IMR-90 (cell line): ENCODE data around the gene SPTBN5. TPM values are rescaled to one million over a fixed set of nuclear protein-coding genes. Genes with fewer than 3 reads are reported as not detected.

ENCODE experiments used
- ATAC-seq: fragments of 200-7000 bp; cut with Tn5 transposase; 2 replicates; pipeline ENCODE4 v1.9.1; 2020; ENCODE audit warnings: low read depth, mild to moderate bottlenecking, moderate library complexity
- BruUV-seq: library from RNA; stranded (reverse); fragments of 400-500 nt; replicated peaks from 2 replicates; lab custom pipeline; 2021; lab: Mats Ljungman, UMichigan
- CTCF ChIA-PET: fragments of 300-600 bp; formaldehyde crosslinking; extraction: SDS; loops from one replicate; lab custom pipeline; 2021; ENCODE audit warnings: antibody characterized with exemption; lab: Yijun Ruan, JAX
- POLR2A ChIA-PET: fragments of 300-600 bp; sonication (Branson Sonifier 250); formaldehyde crosslinking; loops from one replicate; lab custom pipeline; 2022; ENCODE audit warnings: antibody characterized with exemption; ENCODE audit not compliant: unreplicated experiment; lab: Charles Lee
- DNase-seq: peaks from one replicate; pipeline ENCODE4 v3.0.0; 2013
- H2AFZ ChIP-seq: replicated peaks from 2 replicates; pipeline ENCODE3; 2013; ENCODE audit warnings: low read length, mild to moderate bottlenecking; ENCODE audit not compliant: poor library complexity
- H2AK5ac ChIP-seq: 2 replicates; pipeline ENCODE4 v1.6.1; 2013; ENCODE audit warnings: low read depth, low read length, inconsistent platforms
- H2AK9ac ChIP-seq: replicated peaks from 2 replicates; pipeline ENCODE3; 2013; ENCODE audit warnings: mild to moderate bottlenecking, low read depth, low read length, moderate library complexity; ENCODE audit not compliant: poor library complexity
- H2BK120ac ChIP-seq: 2 replicates; pipeline ENCODE4 v1.6.1; 2013; ENCODE audit warnings: low read depth, low read length, inconsistent platforms
- H2BK15ac ChIP-seq: 3 replicates; pipeline ENCODE4 v1.6.1; 2013; ENCODE audit warnings: low read depth, low read length, inconsistent platforms
- H2BK20ac ChIP-seq: 2 replicates; pipeline ENCODE4 v1.6.1; 2013; ENCODE audit warnings: low read depth, mild to moderate bottlenecking, inconsistent platforms, low read length, moderate library complexity
- H2BK5ac ChIP-seq: 2 replicates; pipeline ENCODE4 v1.6.1; 2013; ENCODE audit warnings: mild to moderate bottlenecking, low read depth, low read length, inconsistent platforms; ENCODE audit not compliant: poor library complexity, severe bottlenecking
- H3K14ac ChIP-seq: replicated peaks from 2 replicates; pipeline ENCODE4 v1.6.1; 2013; ENCODE audit warnings: low read depth, low read length, inconsistent platforms
- H3K18ac ChIP-seq: 2 replicates; pipeline ENCODE4 v1.6.1; 2013; ENCODE audit warnings: low read depth, low read length, control low read depth
- H3K23ac ChIP-seq: 2 replicates; pipeline ENCODE4 v1.6.1; 2013; ENCODE audit warnings: low read depth, low read length, inconsistent platforms
- H3K27ac ChIP-seq: 2 replicates; pipeline ENCODE4 v1.5.1; 2013; ENCODE audit warnings: mild to moderate bottlenecking, control low read depth, low read length; ENCODE audit not compliant: insufficient read depth
- H3K27me3 ChIP-seq: 2 replicates; pipeline ENCODE4 v1.6.1; 2013; ENCODE audit warnings: low read length; ENCODE audit not compliant: control insufficient read depth, insufficient read depth
- H3K36me3 ChIP-seq: 2 replicates; pipeline ENCODE4 v1.6.1; 2013; ENCODE audit warnings: low read length, mixed read lengths; ENCODE audit not compliant: control insufficient read depth, insufficient read depth
- H3K4ac ChIP-seq: 2 replicates; pipeline ENCODE4 v1.6.1; 2013; ENCODE audit warnings: low read depth, low read length, inconsistent platforms
- H3K4me1 ChIP-seq: 2 replicates; pipeline ENCODE4 v1.6.1; 2013; ENCODE audit warnings: low read length, mixed read lengths; ENCODE audit not compliant: control insufficient read depth, insufficient read depth
- H3K4me2 ChIP-seq: 2 replicates; pipeline ENCODE4 v1.6.1; 2013; ENCODE audit warnings: low read depth, mild to moderate bottlenecking, control low read depth, low read length, moderate library complexity
- H3K4me3 ChIP-seq: 2 replicates; pipeline ENCODE4 v1.5.1; 2013; ENCODE audit warnings: low read depth, mild to moderate bottlenecking, control low read depth, low read length, moderate library complexity; ENCODE audit not compliant: insufficient read depth
- H3K56ac ChIP-seq: 2 replicates; pipeline ENCODE4 v1.6.1; 2013; ENCODE audit warnings: low read length, inconsistent platforms; ENCODE audit not compliant: insufficient read depth; ENCODE audit errors: extremely low read depth
- H3K79me1 ChIP-seq, 2 experiments: 2 replicates each; pipeline ENCODE4 v1.6.1; 2013; ENCODE audit warnings: low read length in 2 of 2, inconsistent platforms in 1 of 2, low read depth in 1 of 2
- H3K9ac ChIP-seq: 2 replicates; pipeline ENCODE4 v1.6.1; 2013; ENCODE audit warnings: low read depth, low read length, control low read depth
- H3K9me1 ChIP-seq: 2 replicates; pipeline ENCODE4 v1.6.1; 2013; ENCODE audit warnings: low read length, inconsistent platforms; ENCODE audit not compliant: insufficient read depth
- H3K9me3 ChIP-seq: 2 replicates; pipeline ENCODE4 v1.6.1; 2013; ENCODE audit warnings: low read length; ENCODE audit not compliant: control insufficient read depth, insufficient read depth
- H4K20me1 ChIP-seq: 2 replicates; pipeline ENCODE4 v1.6.1; 2013; ENCODE audit warnings: low read length, inconsistent platforms; ENCODE audit not compliant: insufficient read depth
- H4K5ac ChIP-seq: 2 replicates; pipeline ENCODE4 v1.6.1; 2013; ENCODE audit warnings: mild to moderate bottlenecking, low read depth, low read length, control low read depth
- H4K8ac ChIP-seq, 2 experiments: 2 replicates each; pipeline ENCODE4 v1.6.1; 2013; ENCODE audit warnings: low read depth in 2 of 2, low read length in 2 of 2, control low read depth in 1 of 2, inconsistent platforms in 1 of 2
- H4K91ac ChIP-seq: 2 replicates; pipeline ENCODE4 v1.6.1; 2013; ENCODE audit warnings: low read depth, low read length, inconsistent platforms; ENCODE audit not compliant: insufficient read depth
- BHLHE40 ChIP-seq: fragments of 150-350 bp; IDR thresholded peaks from 2 replicates; pipeline ENCODE4 v1.6.1; 2016; ENCODE audit warnings: mild to moderate bottlenecking, low read depth, low read length
- CEBPB ChIP-seq: IDR thresholded peaks from 2 replicates; pipeline ENCODE4 v1.6.1; 2012; ENCODE audit warnings: low read depth, low read length, improper control_type of control experiment
- CHD1 ChIP-seq: IDR thresholded peaks from 2 replicates; pipeline ENCODE4 v1.6.1; 2012; ENCODE audit warnings: low read depth, low read length, improper control_type of control experiment
- CTCF ChIP-seq: conservative IDR thresholded peaks from 2 replicates; pipeline ENCODE4 v1.5.1; 2012; ENCODE audit warnings: mild to moderate bottlenecking, low read depth, low read length, improper control_type of control experiment
- ELK1 ChIP-seq: fragments of 150-350 bp; IDR thresholded peaks from 2 replicates; pipeline ENCODE4 v1.6.1; 2016; ENCODE audit warnings: low read depth, mild to moderate bottlenecking, low read length, moderate library complexity, borderline replicate concordance
- FOS ChIP-seq: fragments of 150-350 bp; IDR thresholded peaks from 2 replicates; pipeline ENCODE4 v1.6.1; 2016; ENCODE audit warnings: low read depth, low read length
- MAFK ChIP-seq: IDR thresholded peaks from 2 replicates; pipeline ENCODE4 v1.6.1; 2012; ENCODE audit warnings: low read depth, low read length, improper control_type of control experiment
- MAZ ChIP-seq: IDR thresholded peaks from 2 replicates; pipeline ENCODE4 v1.6.1; 2012; ENCODE audit warnings: low read depth, mild to moderate bottlenecking, low read length, improper control_type of control experiment, moderate library complexity, borderline replicate concordance
- MXI1 ChIP-seq: IDR thresholded peaks from 2 replicates; pipeline ENCODE4 v1.6.1; 2012; ENCODE audit warnings: low read depth, mild to moderate bottlenecking, low read length, moderate library complexity, borderline replicate concordance
- NFE2L2 ChIP-seq: fragments of 150-350 bp; IDR thresholded peaks from 2 replicates; pipeline ENCODE4 v1.6.1; 2016; ENCODE audit warnings: low read depth, mild to moderate bottlenecking, low read length
- POLR2A ChIP-seq: IDR thresholded peaks from 2 replicates; pipeline ENCODE4 v1.6.1; 2012; ENCODE audit warnings: mild to moderate bottlenecking, low read depth, low read length
- RAD21 ChIP-seq: IDR thresholded peaks from 2 replicates; pipeline ENCODE4 v1.6.1; 2012; ENCODE audit warnings: low read length, improper control_type of control experiment
- RCOR1 ChIP-seq: IDR thresholded peaks from 2 replicates; pipeline ENCODE4 v1.6.1; 2012; ENCODE audit warnings: mild to moderate bottlenecking, low read length, improper control_type of control experiment; ENCODE audit not compliant: insufficient replicate concordance
- RFX5 ChIP-seq: IDR thresholded peaks from 2 replicates; pipeline ENCODE4 v1.8.0; 2012; ENCODE audit warnings: low read depth, mild to moderate bottlenecking, low read length, moderate library complexity
- SMC3 ChIP-seq: fragments of 150-350 bp; IDR thresholded peaks from 2 replicates; pipeline ENCODE4 v1.6.1; 2016; ENCODE audit warnings: low read depth, mild to moderate bottlenecking, antibody characterized with exemption, low read length, moderate library complexity
- USF2 ChIP-seq: fragments of 150-350 bp; IDR thresholded peaks from 2 replicates; pipeline ENCODE4 v1.6.1; 2017; ENCODE audit warnings: mild to moderate bottlenecking, antibody characterized with exemption, low read length, low read depth
- WGBS, 2 experiments: methylation state at CpG; one replicate each; pipeline versions ENCODE4 v1.1.5 to v1.1.7; 2013; ENCODE audit warnings: missing lambda C conversion rate in 2 of 2; ENCODE audit not compliant: insufficient read length in 1 of 2; ENCODE audit errors: extremely low coverage in 2 of 2; 5-methylcytosine and 5-hydroxymethylcytosine counted together
- dilution Hi-C: fragments of 300-500 bp; cut with HindIII; formaldehyde crosslinking; loops from one replicate; pipeline ENCODE4 v1.14.3; 2018; ENCODE audit warnings: low sequenced_read_pairs; ENCODE audit not compliant: unreplicated experiment
- in situ Hi-C: fragments of 300-500 bp; cut with MboI; formaldehyde crosslinking; loops from 3 replicates; pipeline ENCODE4 v1.14.3; 2019; ENCODE audit warnings: low sequenced_read_pairs, inconsistent platforms, mixed read lengths
- intact Hi-C: fragments of 100-400 bp; cut with micrococcal nuclease; formaldehyde crosslinking; loops from 2 replicates; pipeline ENCODE4 v1.10.0; 2022
- polyA plus RNA-seq, 3 experiments: library from polyadenylated mRNA; depleted of rRNA; stranded (reverse); fragments of >200 nt; gene quantifications; 2 replicates each; pipeline ENCODE4 v1.2.3, GENCODE V29; 2012; ENCODE audit warnings: low replicate concordance in 1 of 3
- total RNA-seq: library from RNA; depleted of rRNA; stranded (reverse); fragments of >200 nt; gene quantifications from 2 replicates; pipeline ENCODE4 v1.2.3, GENCODE V29; 2012

The SPTBN5 gene
- total and polyA plus RNA-seq, 2 of the 4 experiments (the other 2 are of a cell fraction): under 0.01 to 0.38 TPM

- in situ Hi-C loops: no loop called here
- H4K20me1 ChIP-seq: no peaks in the 10 kb centered on the region
- H3K14ac ChIP-seq: peak overlapping the region; percentile 99
- H3K4ac ChIP-seq: peak overlapping the region; percentile 100
- H3K9me1 ChIP-seq: peaks cover 55% of the 10 kb centered on the region
- H3K4me3 ChIP-seq: no peak overlapping the region
- H2BK5ac ChIP-seq: peak overlapping the region; percentile 97
- 100% methylated on average over 1 of the region's 7 CpGs; no CpG with 5 or more reads in 1 of the 2 experiments for WGBS, 2 experiments
- H4K91ac ChIP-seq: peak overlapping the region; percentile 98
- no TSS peak for BruUV-seq
- H3K27me3 ChIP-seq: no peaks in the 10 kb centered on the region
- H2AFZ ChIP-seq: no peak overlapping the region
- H3K27ac ChIP-seq: peak overlapping the region; percentile 30
- H3K36me3 ChIP-seq: peaks cover 1% of the 10 kb centered on the region; the same call in 1 of the 2 replicates
- DNase-seq: no peak
- peak overlapping the region; percentile 100 for H2AK9ac ChIP-seq
- ATAC-seq: no peak
- peak overlapping the region; percentile 100 for H2BK120ac ChIP-seq
- H3K56ac ChIP-seq: no peak overlapping the region
- peak overlapping the region; percentile 73 to 99 for H4K8ac ChIP-seq
- no peaks in the 10 kb centered on the region for H3K9me3 ChIP-seq
- H2BK15ac ChIP-seq: peak overlapping the region; percentile 93; the same call in 2 of the 3 replicates
- CTCF ChIA-PET: interaction anchor here (1.2 kb wide), 1 partner anchor 13 kb away, joined by 3 read pairs; no protein-coding TSS in a partner anchor
- H3K9ac ChIP-seq: no peak overlapping the region
- dilution Hi-C loops: no loop called here
- H2AK5ac ChIP-seq: peak overlapping the region; percentile 99
- intact Hi-C loops: no loop called here
- peak overlapping the region; percentile 100 for H2BK20ac ChIP-seq
- no peak for TF ChIP-seq RCOR1
- TF ChIP-seq FOS: no peak
- no peak for TF ChIP-seq MAZ
- no peak for TF ChIP-seq RAD21
- no peak for TF ChIP-seq BHLHE40
- no peak for TF ChIP-seq RFX5
- no peak for TF ChIP-seq MAFK
- no peak for TF ChIP-seq POLR2A
- TF ChIP-seq USF2: no peak
- TF ChIP-seq NFE2L2: no peak
- no peak for TF ChIP-seq CTCF
- TF ChIP-seq ELK1: no peak
- TF ChIP-seq SMC3: no peak
- TF ChIP-seq MXI1: no peak
- TF ChIP-seq CEBPB: no peak
- TF ChIP-seq CHD1: no peak
- peak overlapping the region; percentile 80 for H4K5ac ChIP-seq
- H3K4me1 ChIP-seq: peaks cover 46% of the 10 kb centered on the region
- peak overlapping the region; percentile 98; the same call in 1 of the 2 replicates for H3K23ac ChIP-seq
- peak overlapping the region; percentile 93 for H3K18ac ChIP-seq
- no peak overlapping the region for H3K4me2 ChIP-seq
- POLR2A ChIA-PET: no interaction called here
- peaks cover 54 to 84% of the 10 kb centered on the region in 2 experiments for H3K79me1 ChIP-seq
Observed at GRCh38 chr15:41942886-41943285, 49.0 kb upstream of the SPTBN5 start.
